ENCODE results near the gene ARHGEF1. TPM values are rescaled to one million over a fixed set of nuclear protein-coding genes. Genes with fewer than 3 reads are reported as not detected.

ARHGEF1 gene
- polyA plus RNA-seq, 1 experiment: 19.5 TPM

- CTCF ChIA-PET: no interaction called here
Measured at GRCh38 chr19:41919948-41920712, 37.1 kb downstream of the ARHGEF1 start.

GRCh38 chr19:41920882-41921576 is 38.0 kb downstream of the ARHGEF1 start:
- H3K27ac ChIP-seq (ENCODE audit: low read depth, low read length): no peak overlapping the region
- H3K9me3 ChIP-seq (ENCODE audit: control insufficient read depth, insufficient read depth, low read length): peaks cover 5% of the 10 kb centered on the region
- TF ChIP-seq CTCF (IDR thresholded peaks at IDR 0.05; ENCODE audit: low read depth, low read length): no peak
- POLR2A ChIA-PET: no interaction called here
- peaks cover 65% of the 10 kb centered on the region for H3K27me3 ChIP-seq (ENCODE audit: control insufficient read depth, insufficient read depth, low read length)
- CTCF ChIA-PET: no interaction called here
- H3K4me3 ChIP-seq (ENCODE audit: low read depth, low read length): no peak overlapping the region
- DNase-seq (ENCODE audit: low read depth, low spot score): no peak

More at GRCh38 chr19:41919948-41920712, 37.1 kb downstream of the ARHGEF1 start:
- Histone ChIP-seq H3K4me3 (ENCODE audit: low read depth, low read length) (no peak overlapping the region), H3K9me3 (ENCODE audit: control insufficient read depth, insufficient read depth, low read length) (peaks cover 5% of the 10 kb centered on the region), H3K27me3 (ENCODE audit: control insufficient read depth, insufficient read depth, low read length) (peaks cover 69% of the 10 kb centered on the region), H3K27ac (ENCODE audit: low read depth, low read length) (no peak overlapping the region)
- TF ChIP-seq CTCF (IDR thresholded peaks at IDR 0.05; ENCODE audit: low read depth, low read length): no peak
- DNase-seq (ENCODE audit: low read depth, low spot score): no peak
- POLR2A ChIA-PET: no interaction called here

DNA sequence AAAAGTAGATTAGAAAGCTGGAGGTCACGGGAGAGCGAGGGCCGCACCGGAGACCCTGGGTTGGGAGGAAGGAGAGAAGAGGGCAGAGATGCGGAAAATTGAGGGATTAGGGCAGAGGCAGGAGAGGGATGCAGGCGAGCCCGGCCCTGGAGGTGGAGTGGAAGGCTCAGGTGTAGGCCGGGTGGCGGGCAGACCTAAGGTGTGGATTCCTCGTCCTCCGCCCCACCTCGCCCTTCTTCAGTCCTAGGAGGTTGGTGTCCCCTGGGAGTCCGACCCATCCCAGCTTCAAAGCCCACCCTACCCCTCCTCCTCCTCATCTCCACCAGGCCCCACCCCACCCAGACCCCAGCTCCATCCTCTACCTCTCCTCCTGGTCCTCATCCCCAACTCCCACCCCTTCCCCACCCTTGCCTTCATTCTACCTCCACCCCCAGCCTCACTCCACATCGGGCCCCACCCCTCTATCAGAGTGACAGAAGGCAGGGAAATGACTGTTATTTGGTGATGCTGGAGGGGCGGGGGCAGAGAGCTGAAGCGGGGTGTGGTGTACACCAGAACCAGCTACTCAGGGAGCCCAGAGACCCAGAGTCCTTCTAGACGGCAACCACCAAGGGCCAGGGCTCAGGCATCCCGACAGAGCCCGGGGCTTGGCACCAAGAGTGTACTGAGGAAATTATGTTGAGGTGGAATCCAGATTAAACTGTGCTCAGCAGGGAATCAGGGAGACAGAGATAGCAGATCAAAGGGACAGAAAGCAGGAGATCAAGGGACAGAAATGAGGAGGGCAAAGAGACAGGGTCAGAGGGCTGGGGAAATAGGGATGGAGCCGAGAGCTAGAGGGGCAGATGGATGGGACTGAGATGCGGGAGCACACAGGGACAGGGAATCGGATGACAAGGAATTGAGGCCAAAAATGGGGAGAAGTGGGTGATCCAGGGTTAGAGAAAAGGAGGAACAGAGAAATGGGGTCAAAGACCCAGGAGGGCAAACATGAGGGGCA is 38.9 kb downstream of the ARHGEF1 start:
- no peak for TF ChIP-seq CTCF (IDR thresholded peaks at IDR 0.05; ENCODE audit: low read depth, low read length)
- POLR2A ChIA-PET: no interaction called here
- H3K9me3 ChIP-seq (ENCODE audit: control insufficient read depth, insufficient read depth, low read length): peaks cover 8% of the 10 kb centered on the region
- DNase-seq (ENCODE audit: low read depth, low spot score): no peak
- no peak overlapping the region for H3K27ac ChIP-seq (ENCODE audit: low read depth, low read length)
- no peak overlapping the region for H3K4me3 ChIP-seq (ENCODE audit: low read depth, low read length)
- H3K27me3 ChIP-seq (ENCODE audit: control insufficient read depth, insufficient read depth, low read length): peaks cover 64% of the 10 kb centered on the region
- CTCF ChIA-PET: no interaction called here

GRCh38 chr19:41922585-41922984 is 39.6 kb downstream of the ARHGEF1 start:
- peaks cover 8% of the 10 kb centered on the region for H3K9me3 ChIP-seq (ENCODE audit: control insufficient read depth, insufficient read depth, low read length)
- CTCF ChIA-PET: no interaction called here
- H3K4me3 ChIP-seq (ENCODE audit: low read depth, low read length): no peak overlapping the region
- H3K27me3 ChIP-seq (ENCODE audit: control insufficient read depth, insufficient read depth, low read length): peaks cover 64% of the 10 kb centered on the region
- no peak overlapping the region for H3K27ac ChIP-seq (ENCODE audit: low read depth, low read length)
- POLR2A ChIA-PET: no interaction called here
- TF ChIP-seq CTCF (IDR thresholded peaks at IDR 0.05; ENCODE audit: low read depth, low read length): no peak
- no peak for DNase-seq (ENCODE audit: low read depth, low spot score)
